SK-N-SH (cell line): ENCODE results near the gene CA12. TPM values are rescaled to one million over a fixed set of nuclear protein-coding genes. Genes with fewer than 3 reads are reported as not detected.

Experiments used
- CTCF ChIA-PET: fragments of 300-600, 350-600 bp; formaldehyde crosslinking; extraction: SDS; loops from one replicate; lab custom pipeline; 2021; lab: Yijun Ruan, JAX
- POLR2A ChIA-PET: fragments of 350-600 bp; sonication (Branson Sonifier 250); formaldehyde crosslinking; extraction: SDS; loops from one replicate; lab custom pipeline; 2020; ENCODE audit warnings: antibody characterized with exemption, inconsistent platforms; lab: Yijun Ruan, JAX
- DNase-seq: peaks from one replicate; pipeline ENCODE4 v3.0.0; 2012
- H2AFZ ChIP-seq: fragments of 200-600 bp; sonication (generic); 2 replicates; pipeline ENCODE4 v1.8.1; 2016; ENCODE audit warnings: antibody characterized with exemption, mild to moderate bottlenecking, low read depth
- H3F3A ChIP-seq: fragments of 200-600 bp; sonication (generic); replicated peaks from 2 replicates; pipeline ENCODE3; 2016; ENCODE audit warnings: antibody characterized with exemption, mild to moderate bottlenecking; ENCODE audit not compliant: insufficient read depth
- H3K27ac ChIP-seq, 2 experiments: fragments of 200-500 bp in 1 of 2; fragments of 200-600 bp in 1 of 2; sonication (Bioruptor generic) in 1 of 2; sonication (generic), shearing (Covaris generic) in 1 of 2; 2 replicates each; pipeline versions ENCODE4 v1.5.1 to v1.6.1; 2014 to 2016; ENCODE audit warnings: low read depth in 2 of 2, inconsistent platforms in 1 of 2, low read length in 1 of 2, mild to moderate bottlenecking in 1 of 2, mixed read lengths in 1 of 2
- H3K27me3 ChIP-seq: fragments of 200-600 bp; sonication (generic), shearing (Covaris generic); 2 replicates; pipeline ENCODE4 v1.6.1; 2016; ENCODE audit warnings: mixed run types; ENCODE audit not compliant: insufficient read depth
- H3K36me3 ChIP-seq, 2 experiments: fragments of 200-500 bp in 1 of 2; fragments of 200-600 bp in 1 of 2; sonication (Bioruptor generic) in 1 of 2; sonication (generic) in 1 of 2; replicated peaks in 1 of 2; 2 replicates each; pipeline versions ENCODE3 to v1.5.1; 2014 to 2016; ENCODE audit warnings: low read length in 1 of 2, mild to moderate bottlenecking in 1 of 2; ENCODE audit not compliant: insufficient read depth in 2 of 2, control insufficient read depth in 1 of 2
- H3K4me1 ChIP-seq, 2 experiments: fragments of 200-500 bp in 1 of 2; fragments of 200-600 bp in 1 of 2; sonication (Bioruptor generic) in 1 of 2; sonication (generic), shearing (Covaris generic) in 1 of 2; 2 replicates each; pipeline versions ENCODE4 v1.5.1 to v1.6.1; 2014 to 2016; ENCODE audit warnings: low read depth in 1 of 2, low read length in 1 of 2, mixed run types in 1 of 2; ENCODE audit not compliant: insufficient read depth in 2 of 2, control insufficient read depth in 1 of 2
- H3K4me2 ChIP-seq: fragments of 200-600 bp; sonication (generic), shearing (Covaris generic); 2 replicates; pipeline ENCODE4 v1.6.1; 2017; ENCODE audit warnings: mixed run types
- H3K4me3 ChIP-seq, 2 experiments: fragments of 200-500 bp in 1 of 2; fragments of 200-600 bp in 1 of 2; sonication (Bioruptor generic) in 1 of 2; sonication (generic), shearing (Covaris generic) in 1 of 2; 2 replicates each; pipeline versions ENCODE4 v1.5.1 to v1.8.1; 2014 to 2016; ENCODE audit warnings: low read depth in 2 of 2, inconsistent platforms in 1 of 2, low read length in 1 of 2, mild to moderate bottlenecking in 1 of 2, mixed read lengths in 1 of 2, moderate library complexity in 1 of 2
- H3K79me2 ChIP-seq: fragments of 200-600 bp; sonication (generic); 2 replicates; pipeline ENCODE4 v1.8.1; 2017; ENCODE audit warnings: mild to moderate bottlenecking; ENCODE audit not compliant: insufficient read depth
- H3K9ac ChIP-seq: fragments of 200-600 bp; sonication (generic); 2 replicates; pipeline ENCODE4 v1.6.1; 2017; ENCODE audit warnings: mixed run types
- H3K9me2 ChIP-seq: fragments of 200-600 bp; sonication (generic); 2 replicates; pipeline ENCODE4 v1.6.1; 2017; ENCODE audit warnings: mixed run types
- H3K9me3 ChIP-seq: fragments of 200-600 bp; sonication (generic); 2 replicates; pipeline ENCODE4 v1.6.1; 2017; ENCODE audit warnings: mixed run types, mild to moderate bottlenecking, moderate library complexity
- H4K20me1 ChIP-seq: fragments of 200-600 bp; sonication (generic); 2 replicates; pipeline ENCODE4 v1.6.1; 2017; ENCODE audit warnings: mild to moderate bottlenecking, mixed run types; ENCODE audit not compliant: insufficient read depth
- EP300 ChIP-seq, 2 experiments: IDR thresholded peaks; 2 replicates each; pipeline versions ENCODE4 v1.4.0 to v1.6.1; 2012; ENCODE audit warnings: borderline replicate concordance in 1 of 2, low read depth in 1 of 2, low read length in 1 of 2
- FOSL2 ChIP-seq: IDR thresholded peaks from 2 replicates; pipeline ENCODE4 v1.4.0; 2012; ENCODE audit warnings: low read depth, mild to moderate bottlenecking, moderate library complexity, borderline replicate concordance
- MEF2A ChIP-seq: IDR thresholded peaks from 2 replicates; pipeline ENCODE4 v1.4.0; 2012; ENCODE audit warnings: low read depth, borderline replicate concordance
- NFIC ChIP-seq: IDR thresholded peaks from 2 replicates; pipeline ENCODE4 v1.4.0; 2012; ENCODE audit warnings: borderline replicate concordance
- POLR2AphosphoS5 ChIP-seq: IDR thresholded peaks from 2 replicates; pipeline ENCODE4 v1.6.1; 2012; ENCODE audit warnings: low read depth, low read length
- RAD21 ChIP-seq: IDR thresholded peaks from 2 replicates; pipeline ENCODE4 v1.6.1; 2012; ENCODE audit warnings: mild to moderate bottlenecking, low read length
- TAF1 ChIP-seq: IDR thresholded peaks from 2 replicates; pipeline ENCODE4 v1.6.1; 2012; ENCODE audit warnings: low read depth, mild to moderate bottlenecking, low read length, moderate library complexity, borderline replicate concordance
- TCF12 ChIP-seq: IDR thresholded peaks from 2 replicates; pipeline ENCODE4 v1.4.0; 2012
- TEAD4 ChIP-seq: IDR thresholded peaks from 2 replicates; pipeline ENCODE4 v1.4.0; 2012; ENCODE audit warnings: mild to moderate bottlenecking, borderline replicate concordance; ENCODE audit not compliant: insufficient read depth
- WGBS: methylation state at CpG from one replicate; pipeline ENCODE4 v1.1.6; 2017; ENCODE audit warnings: low lambda C conversion rate; 5-methylcytosine and 5-hydroxymethylcytosine counted together
- polyA plus RNA-seq, 3 experiments: library from polyadenylated mRNA; depleted of rRNA; stranded (reverse); fragments of >200 nt; gene quantifications; 2 replicates each; pipeline ENCODE4 v1.2.3, GENCODE V29; 2012
- TF ChIP-seq, protein P1 (sequence below): IDR thresholded peaks from 2 replicates; pipeline ENCODE4 v1.4.0; 2012; ENCODE audit warnings: low read depth, borderline replicate concordance
- TF ChIP-seq, protein P2 (sequence below): fragments of 200-600 bp; sonication (generic); IDR thresholded peaks from 2 replicates; pipeline ENCODE4 v1.6.1; 2017; ENCODE audit warnings: antibody characterized with exemption, mild to moderate bottlenecking, moderate library complexity
- TF ChIP-seq, protein P3 (sequence below): IDR thresholded peaks from 2 replicates; pipeline ENCODE4; 2012

CA12 gene
- polyA plus RNA-seq, 1 of the 3 experiments (the other 2 are of a cell fraction): 39.4 TPM

DNA sequence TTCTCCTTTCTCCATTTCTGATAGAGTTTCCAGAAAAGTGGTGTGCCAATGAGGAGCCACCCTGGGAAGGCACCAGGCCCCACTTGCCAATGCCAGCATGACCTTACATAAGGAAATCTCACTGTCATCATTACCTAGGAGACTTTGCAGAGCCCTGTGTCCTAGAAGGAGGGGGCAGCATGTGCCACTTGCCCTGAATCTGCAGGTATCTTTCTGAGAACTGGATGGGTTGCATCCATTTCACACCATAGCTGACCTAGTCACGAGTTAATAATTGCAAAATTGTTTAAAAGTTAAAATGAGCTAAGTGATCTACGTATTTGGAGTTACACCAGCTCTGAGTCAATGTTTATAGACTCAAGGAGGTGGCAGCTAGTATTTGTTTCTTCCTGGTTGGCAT lies 14.3 kb downstream of the CA12 start (continued):
- TF ChIP-seq, protein P1, sequence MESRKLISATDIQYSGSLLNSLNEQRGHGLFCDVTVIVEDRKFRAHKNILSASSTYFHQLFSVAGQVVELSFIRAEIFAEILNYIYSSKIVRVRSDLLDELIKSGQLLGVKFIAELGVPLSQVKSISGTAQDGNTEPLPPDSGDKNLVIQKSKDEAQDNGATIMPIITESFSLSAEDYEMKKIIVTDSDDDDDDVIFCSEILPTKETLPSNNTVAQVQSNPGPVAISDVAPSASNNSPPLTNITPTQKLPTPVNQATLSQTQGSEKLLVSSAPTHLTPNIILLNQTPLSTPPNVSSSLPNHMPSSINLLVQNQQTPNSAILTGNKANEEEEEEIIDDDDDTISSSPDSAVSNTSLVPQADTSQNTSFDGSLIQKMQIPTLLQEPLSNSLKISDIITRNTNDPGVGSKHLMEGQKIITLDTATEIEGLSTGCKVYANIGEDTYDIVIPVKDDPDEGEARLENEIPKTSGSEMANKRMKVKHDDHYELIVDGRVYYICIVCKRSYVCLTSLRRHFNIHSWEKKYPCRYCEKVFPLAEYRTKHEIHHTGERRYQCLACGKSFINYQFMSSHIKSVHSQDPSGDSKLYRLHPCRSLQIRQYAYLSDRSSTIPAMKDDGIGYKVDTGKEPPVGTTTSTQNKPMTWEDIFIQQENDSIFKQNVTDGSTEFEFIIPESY: no peak
- TF ChIP-seq, protein P2, sequence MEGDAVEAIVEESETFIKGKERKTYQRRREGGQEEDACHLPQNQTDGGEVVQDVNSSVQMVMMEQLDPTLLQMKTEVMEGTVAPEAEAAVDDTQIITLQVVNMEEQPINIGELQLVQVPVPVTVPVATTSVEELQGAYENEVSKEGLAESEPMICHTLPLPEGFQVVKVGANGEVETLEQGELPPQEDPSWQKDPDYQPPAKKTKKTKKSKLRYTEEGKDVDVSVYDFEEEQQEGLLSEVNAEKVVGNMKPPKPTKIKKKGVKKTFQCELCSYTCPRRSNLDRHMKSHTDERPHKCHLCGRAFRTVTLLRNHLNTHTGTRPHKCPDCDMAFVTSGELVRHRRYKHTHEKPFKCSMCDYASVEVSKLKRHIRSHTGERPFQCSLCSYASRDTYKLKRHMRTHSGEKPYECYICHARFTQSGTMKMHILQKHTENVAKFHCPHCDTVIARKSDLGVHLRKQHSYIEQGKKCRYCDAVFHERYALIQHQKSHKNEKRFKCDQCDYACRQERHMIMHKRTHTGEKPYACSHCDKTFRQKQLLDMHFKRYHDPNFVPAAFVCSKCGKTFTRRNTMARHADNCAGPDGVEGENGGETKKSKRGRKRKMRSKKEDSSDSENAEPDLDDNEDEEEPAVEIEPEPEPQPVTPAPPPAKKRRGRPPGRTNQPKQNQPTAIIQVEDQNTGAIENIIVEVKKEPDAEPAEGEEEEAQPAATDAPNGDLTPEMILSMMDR: no peak
- TF ChIP-seq FOSL2 (no peak), MEF2A (no peak), TAF1 (no peak), POLR2AphosphoS5 (no peak), EP300 (IDR thresholded peaks at IDR 0.05; ENCODE audit: borderline replicate concordance in 1 of 2, low read depth in 1 of 2, low read length in 1 of 2) (no peak)

DNA sequence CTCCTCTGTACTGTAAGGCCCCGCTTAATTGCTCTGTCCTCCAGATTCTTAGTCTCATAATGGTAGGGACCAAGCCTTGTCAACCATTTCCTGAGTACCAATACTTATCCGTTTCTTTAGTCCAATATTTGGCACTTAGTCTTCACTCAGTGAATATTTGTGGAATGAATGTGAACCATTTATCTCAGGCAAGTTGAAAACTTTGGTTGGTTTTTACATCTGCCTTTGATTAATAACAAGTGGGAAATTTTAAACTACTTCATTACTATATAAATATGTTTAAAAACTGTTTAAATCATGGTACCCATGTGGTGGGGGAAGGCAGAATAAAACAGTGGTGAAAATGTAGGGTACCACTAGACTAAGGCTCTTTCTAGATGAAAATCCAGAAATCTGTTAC lies 15.2 kb downstream of the CA12 start:
- H3K27ac ChIP-seq: peak overlapping the region in 1 of 2 experiments; percentile 80; a peak in 2 of 4 replicates
- peaks cover 19 to 29% of the 10 kb centered on the region in 2 experiments; a peak in 3 of 4 replicates for H3K4me1 ChIP-seq
- H3K4me2 ChIP-seq: peak overlapping the region; percentile 30; the same call in 1 of the 2 replicates
- ChIA-PET CTCF (no interaction called here), POLR2A (no interaction called here)
- no peak overlapping the region for H3K9ac ChIP-seq
- H3K9me2 ChIP-seq: no peaks in the 10 kb centered on the region
- TF ChIP-seq EP300 (IDR thresholded peaks at IDR 0.05; ENCODE audit: borderline replicate concordance in 1 of 2, low read depth in 1 of 2, low read length in 1 of 2) (peak in 1 of 2 experiments; percentile 43; a peak in 1 of 4 replicates), POLR2AphosphoS5 (0 out of 2 replicates have a peak, but pooled peaks have one; percentile 18), TCF12 (peak; percentile 91), TAF1 (no peak), NFIC (peak; percentile 58; the same call in 1 of the 2 replicates), TEAD4 (peak; percentile 35; the same call in 1 of the 2 replicates), FOSL2 (peak; percentile 20; the same call in 1 of the 2 replicates), RAD21 (no peak)
- TF ChIP-seq, protein P3, sequence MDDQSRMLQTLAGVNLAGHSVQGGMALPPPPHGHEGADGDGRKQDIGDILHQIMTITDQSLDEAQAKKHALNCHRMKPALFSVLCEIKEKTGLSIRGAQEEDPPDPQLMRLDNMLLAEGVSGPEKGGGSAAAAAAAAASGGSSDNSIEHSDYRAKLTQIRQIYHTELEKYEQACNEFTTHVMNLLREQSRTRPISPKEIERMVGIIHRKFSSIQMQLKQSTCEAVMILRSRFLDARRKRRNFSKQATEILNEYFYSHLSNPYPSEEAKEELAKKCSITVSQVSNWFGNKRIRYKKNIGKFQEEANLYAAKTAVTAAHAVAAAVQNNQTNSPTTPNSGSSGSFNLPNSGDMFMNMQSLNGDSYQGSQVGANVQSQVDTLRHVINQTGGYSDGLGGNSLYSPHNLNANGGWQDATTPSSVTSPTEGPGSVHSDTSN: peak; percentile 72
- no peak for DNase-seq
- no peaks in the 10 kb centered on the region for H3K9me3 ChIP-seq
- H3K4me3 ChIP-seq: no peak overlapping the region
- peaks cover 17% of the 10 kb centered on the region for H3F3A ChIP-seq
- no peaks in the 10 kb centered on the region for H3K27me3 ChIP-seq
- no peak overlapping the region for H2AFZ ChIP-seq
- 61% methylated on average over 2 of the region's 2 CpGs for WGBS
- no peaks in the 10 kb centered on the region for H4K20me1 ChIP-seq
- no peaks in the 10 kb centered on the region; the same call in none of the 2 replicates for H3K79me2 ChIP-seq
- no peaks in the 10 kb centered on the region for H3K36me3 ChIP-seq
